ENCODE results near the gene NOXO1. TPM values are rescaled to one million over a fixed set of nuclear protein-coding genes. Genes with fewer than 3 reads are reported as not detected.

NOXO1 gene
- polyA plus RNA-seq, 1 donor from 2014 or later = 8.5 TPM

DNA sequence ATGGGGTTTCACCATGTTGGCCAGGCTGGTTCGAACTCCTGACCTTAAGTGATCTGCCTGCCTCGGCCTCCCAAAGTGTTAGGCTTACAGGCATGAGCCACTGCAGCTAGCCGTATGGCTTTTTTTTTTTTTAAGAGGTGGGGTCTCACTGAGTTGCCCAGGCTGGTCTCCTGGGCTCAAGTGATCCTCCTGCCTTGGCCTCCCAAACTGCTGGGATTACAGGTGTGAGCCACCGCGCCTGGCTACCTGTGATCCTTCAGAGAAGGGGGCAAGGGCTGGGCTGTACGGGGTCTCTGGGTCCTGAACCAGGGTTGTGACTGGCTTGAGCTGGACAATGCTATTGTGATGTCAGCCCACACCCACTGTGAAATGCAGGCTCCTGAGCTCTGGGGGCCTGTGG lies 14.8 kb downstream of the NOXO1 start, which contains the start of gene RNF151:
Gene RNF151, plus strand, starts transcription at position 397 of the 400 bp plus-strand sequence. CDS start 26 bp downstream, outside the sequence.
- no peak for TF ChIP-seq EP300 (conservative IDR thresholded peaks at IDR 0.05; ENCODE audit: poor library complexity, severe bottlenecking)
- no peak for TF ChIP-seq RAD21 (conservative IDR thresholded peaks at IDR 0.05)
- TF ChIP-seq, protein P1, sequence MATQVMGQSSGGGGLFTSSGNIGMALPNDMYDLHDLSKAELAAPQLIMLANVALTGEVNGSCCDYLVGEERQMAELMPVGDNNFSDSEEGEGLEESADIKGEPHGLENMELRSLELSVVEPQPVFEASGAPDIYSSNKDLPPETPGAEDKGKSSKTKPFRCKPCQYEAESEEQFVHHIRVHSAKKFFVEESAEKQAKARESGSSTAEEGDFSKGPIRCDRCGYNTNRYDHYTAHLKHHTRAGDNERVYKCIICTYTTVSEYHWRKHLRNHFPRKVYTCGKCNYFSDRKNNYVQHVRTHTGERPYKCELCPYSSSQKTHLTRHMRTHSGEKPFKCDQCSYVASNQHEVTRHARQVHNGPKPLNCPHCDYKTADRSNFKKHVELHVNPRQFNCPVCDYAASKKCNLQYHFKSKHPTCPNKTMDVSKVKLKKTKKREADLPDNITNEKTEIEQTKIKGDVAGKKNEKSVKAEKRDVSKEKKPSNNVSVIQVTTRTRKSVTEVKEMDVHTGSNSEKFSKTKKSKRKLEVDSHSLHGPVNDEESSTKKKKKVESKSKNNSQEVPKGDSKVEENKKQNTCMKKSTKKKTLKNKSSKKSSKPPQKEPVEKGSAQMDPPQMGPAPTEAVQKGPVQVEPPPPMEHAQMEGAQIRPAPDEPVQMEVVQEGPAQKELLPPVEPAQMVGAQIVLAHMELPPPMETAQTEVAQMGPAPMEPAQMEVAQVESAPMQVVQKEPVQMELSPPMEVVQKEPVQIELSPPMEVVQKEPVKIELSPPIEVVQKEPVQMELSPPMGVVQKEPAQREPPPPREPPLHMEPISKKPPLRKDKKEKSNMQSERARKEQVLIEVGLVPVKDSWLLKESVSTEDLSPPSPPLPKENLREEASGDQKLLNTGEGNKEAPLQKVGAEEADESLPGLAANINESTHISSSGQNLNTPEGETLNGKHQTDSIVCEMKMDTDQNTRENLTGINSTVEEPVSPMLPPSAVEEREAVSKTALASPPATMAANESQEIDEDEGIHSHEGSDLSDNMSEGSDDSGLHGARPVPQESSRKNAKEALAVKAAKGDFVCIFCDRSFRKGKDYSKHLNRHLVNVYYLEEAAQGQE (IDR thresholded peaks at IDR 0.05; ENCODE audit: borderline replicate concordance) = no peak
- TF ChIP-seq MXI1 (conservative IDR thresholded peaks at IDR 0.05; ENCODE audit: poor library complexity, severe bottlenecking) = no peak
- TF ChIP-seq POLR2AphosphoS5 (IDR thresholded peaks at IDR 0.05) = no peak
- TF ChIP-seq EZH2 (IDR thresholded peaks at IDR 0.05; ENCODE audit: borderline replicate concordance, insufficient read depth, low read length, poor library complexity, severe bottlenecking) = no peak
- TF ChIP-seq, protein P2, sequence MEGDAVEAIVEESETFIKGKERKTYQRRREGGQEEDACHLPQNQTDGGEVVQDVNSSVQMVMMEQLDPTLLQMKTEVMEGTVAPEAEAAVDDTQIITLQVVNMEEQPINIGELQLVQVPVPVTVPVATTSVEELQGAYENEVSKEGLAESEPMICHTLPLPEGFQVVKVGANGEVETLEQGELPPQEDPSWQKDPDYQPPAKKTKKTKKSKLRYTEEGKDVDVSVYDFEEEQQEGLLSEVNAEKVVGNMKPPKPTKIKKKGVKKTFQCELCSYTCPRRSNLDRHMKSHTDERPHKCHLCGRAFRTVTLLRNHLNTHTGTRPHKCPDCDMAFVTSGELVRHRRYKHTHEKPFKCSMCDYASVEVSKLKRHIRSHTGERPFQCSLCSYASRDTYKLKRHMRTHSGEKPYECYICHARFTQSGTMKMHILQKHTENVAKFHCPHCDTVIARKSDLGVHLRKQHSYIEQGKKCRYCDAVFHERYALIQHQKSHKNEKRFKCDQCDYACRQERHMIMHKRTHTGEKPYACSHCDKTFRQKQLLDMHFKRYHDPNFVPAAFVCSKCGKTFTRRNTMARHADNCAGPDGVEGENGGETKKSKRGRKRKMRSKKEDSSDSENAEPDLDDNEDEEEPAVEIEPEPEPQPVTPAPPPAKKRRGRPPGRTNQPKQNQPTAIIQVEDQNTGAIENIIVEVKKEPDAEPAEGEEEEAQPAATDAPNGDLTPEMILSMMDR (IDR thresholded peaks at IDR 0.05; ENCODE audit: poor library complexity, severe bottlenecking) = no peak
- no peak for TF ChIP-seq SMC3 (conservative IDR thresholded peaks at IDR 0.05; ENCODE audit: poor library complexity)
- TF ChIP-seq TAF1 (IDR thresholded peaks at IDR 0.05; ENCODE audit: low read depth) = no peak
- H3K9ac ChIP-seq (ENCODE audit: low read length) = peak within 1 kb of the TSS; percentile 89
- H4K20me1 ChIP-seq (ENCODE audit: insufficient read depth) = no peaks in the 10 kb centered on the region
- H3K27me3 ChIP-seq (ENCODE audit: insufficient read depth, low read depth, low read length) = no peaks in the 10 kb centered on the region
- peak within 1 kb of the TSS; percentile 88 for H3K4me3 ChIP-seq (ENCODE audit: low read length)
- H3K9me3 ChIP-seq (ENCODE audit: low read length) = no peaks in the 10 kb centered on the region
- no peaks in the 10 kb centered on the region for H3F3A ChIP-seq (ENCODE audit: insufficient read depth, low read length, poor library complexity, severe bottlenecking)
- no peak within 1 kb of the TSS for H2AFZ ChIP-seq (ENCODE audit: low read depth, low read length)
- H3K36me3 ChIP-seq (ENCODE audit: insufficient read depth, low read length) = no peaks in the 10 kb centered on the region
- H3K9me2 ChIP-seq (ENCODE audit: insufficient read depth, low read length) = no peaks in the 10 kb centered on the region
- peak within 1 kb of the TSS; percentile 80 for H3K4me2 ChIP-seq (ENCODE audit: low read length)
- H3K79me2 ChIP-seq (replicated peaks; ENCODE audit: insufficient read depth, low read length) = peaks cover 12% of the 10 kb centered on the region
- peak within 1 kb of the TSS; percentile 80 for H3K27ac ChIP-seq (ENCODE audit: low read length)

DNA sequence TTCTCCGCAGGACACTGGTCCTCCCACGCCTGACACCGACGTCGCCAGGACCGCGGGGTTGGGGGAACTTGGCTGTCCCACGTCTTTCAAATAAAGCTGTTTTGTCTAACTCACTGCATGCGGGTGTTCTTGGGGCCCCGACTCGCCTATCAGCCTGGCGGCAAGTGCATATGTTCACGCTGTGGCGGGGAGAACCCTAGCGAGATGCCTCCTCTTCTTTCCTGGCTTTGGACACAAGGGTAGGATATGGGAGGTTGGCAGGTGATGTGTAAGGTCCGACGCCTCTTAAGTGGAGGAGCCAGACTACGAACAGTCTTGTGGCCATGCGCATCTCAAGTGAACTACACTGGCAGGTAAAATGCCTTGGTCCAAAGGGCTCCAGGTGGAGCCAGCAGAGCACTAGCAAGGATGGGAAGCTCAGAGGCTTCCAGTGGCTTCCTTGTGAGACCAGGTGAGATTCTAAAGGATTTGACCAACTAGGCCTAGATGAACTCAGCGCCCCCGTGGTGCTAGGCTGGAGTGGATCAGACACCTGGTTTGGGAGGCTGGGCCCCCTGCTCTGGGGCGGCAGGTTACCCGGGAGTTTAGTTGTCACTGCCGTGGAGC lies 15.8 kb downstream of the NOXO1 start:
- Histone ChIP-seq H3F3A (ENCODE audit: insufficient read depth, low read length, poor library complexity, severe bottlenecking) (no peaks in the 10 kb centered on the region), H3K9me3 (ENCODE audit: low read length) (no peaks in the 10 kb centered on the region), H3K9ac (ENCODE audit: low read length) (peak overlapping the region; percentile 89), H2AFZ (ENCODE audit: low read depth, low read length) (peak overlapping the region; percentile 36), H3K79me2 (replicated peaks; ENCODE audit: insufficient read depth, low read length) (peaks cover 12% of the 10 kb centered on the region), H3K9me2 (ENCODE audit: insufficient read depth, low read length) (no peaks in the 10 kb centered on the region), H3K36me3 (ENCODE audit: insufficient read depth, low read length) (no peaks in the 10 kb centered on the region), H4K20me1 (ENCODE audit: insufficient read depth) (no peaks in the 10 kb centered on the region), H3K27me3 (ENCODE audit: insufficient read depth, low read depth, low read length) (no peaks in the 10 kb centered on the region), H3K4me3 (ENCODE audit: low read length) (peak overlapping the region; percentile 88), H3K27ac (ENCODE audit: low read length) (peak overlapping the region; percentile 80), H3K4me2 (ENCODE audit: low read length) (peak overlapping the region; percentile 80)
- TF ChIP-seq MXI1 (conservative IDR thresholded peaks at IDR 0.05; ENCODE audit: poor library complexity, severe bottlenecking) (no peak), POLR2AphosphoS5 (IDR thresholded peaks at IDR 0.05) (no peak), RAD21 (conservative IDR thresholded peaks at IDR 0.05) (no peak), EP300 (conservative IDR thresholded peaks at IDR 0.05; ENCODE audit: poor library complexity, severe bottlenecking) (no peak), SMC3 (conservative IDR thresholded peaks at IDR 0.05; ENCODE audit: poor library complexity) (no peak), EZH2 (IDR thresholded peaks at IDR 0.05; ENCODE audit: borderline replicate concordance, insufficient read depth, low read length, poor library complexity, severe bottlenecking) (no peak), TAF1 (IDR thresholded peaks at IDR 0.05; ENCODE audit: low read depth) (no peak)
- TF ChIP-seq, protein P1 (IDR thresholded peaks at IDR 0.05; ENCODE audit: borderline replicate concordance) = no peak
- TF ChIP-seq, protein P2 (IDR thresholded peaks at IDR 0.05; ENCODE audit: poor library complexity, severe bottlenecking) = no peak

Measured in neural cell (in vitro differentiated cells).